ENCODE results near the gene MAP4. TPM values are rescaled to one million over a fixed set of nuclear protein-coding genes. Genes with fewer than 3 reads are reported as not detected.

MAP4 gene
- polyA plus RNA-seq, 4 donors: 30.0 to 74.2 (median 55.7) TPM

DNA sequence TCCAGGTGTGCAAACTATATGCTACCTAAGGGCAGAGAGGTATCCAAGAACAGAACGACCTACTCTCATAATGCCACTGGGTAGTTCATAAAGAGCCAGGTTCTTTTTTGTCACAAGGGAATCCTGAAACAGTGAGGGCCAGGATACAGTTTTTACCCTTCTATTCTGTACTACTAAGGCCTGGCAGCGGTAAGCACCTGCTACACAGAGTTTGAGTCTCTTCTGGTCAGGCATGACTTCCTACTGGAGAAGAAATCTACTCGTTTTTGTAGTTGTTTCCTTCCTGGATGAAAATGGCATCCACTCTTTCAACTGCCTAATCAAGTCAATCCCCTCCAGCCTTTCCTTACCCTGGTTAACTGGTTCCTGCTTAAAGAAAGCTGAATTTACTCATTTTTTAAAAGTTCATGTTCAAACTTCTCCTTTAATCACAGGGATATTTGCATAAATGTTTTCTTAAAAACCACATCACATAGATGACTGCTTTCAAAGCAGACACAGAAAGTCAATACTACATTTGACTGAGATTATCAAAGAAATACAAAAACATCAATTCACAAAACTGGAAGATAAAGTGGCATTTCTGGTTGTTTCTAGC lies 40.0 kb downstream of the MAP4 start:
- Histone ChIP-seq H3K4me1 (ENCODE audit: control insufficient read depth in 3 of 3, insufficient read depth in 2 of 3, low read depth in 1 of 3, low read length in 2 of 3) (no peaks in the 10 kb centered on the region), H3K9me3 (ENCODE audit: control insufficient read depth in 2 of 2, insufficient read depth in 1 of 2, low read depth in 1 of 2, low read length in 1 of 2) (no peaks in the 10 kb centered on the region), H3K27ac (ENCODE audit: low read depth in 1 of 3, low read length in 2 of 3) (no peak overlapping the region), H3K27me3 (ENCODE audit: control insufficient read depth in 3 of 3, insufficient read depth in 3 of 3, low read length in 3 of 3) (no peaks in the 10 kb centered on the region), H3K36me3 (ENCODE audit: control insufficient read depth in 3 of 3, insufficient read depth in 2 of 3, low read depth in 1 of 3, low read length in 3 of 3) (peaks cover 0 to 5% (median 1%) of the 10 kb centered on the region in 3 donors), H3K4me3 (ENCODE audit: low read depth in 1 of 3, low read length in 3 of 3) (no peak overlapping the region)
- WGBS, 3 donors: 77 to 80% (median 79%) methylated on average over 3 of the region's 3 CpGs
- no peak for FAIRE-seq
- no peak for DNase-seq

GRCh38 chr3:47974974-47975470 lies 41.2 kb downstream of the MAP4 start:
- Histone ChIP-seq H3K36me3 (ENCODE audit: control insufficient read depth in 3 of 3, insufficient read depth in 2 of 3, low read depth in 1 of 3, low read length in 3 of 3) (peaks cover 0 to 5% (median 1%) of the 10 kb centered on the region in 3 donors), H3K9me3 (ENCODE audit: control insufficient read depth in 2 of 2, insufficient read depth in 1 of 2, low read depth in 1 of 2, low read length in 1 of 2) (no peaks in the 10 kb centered on the region), H3K27ac (ENCODE audit: low read depth in 1 of 3, low read length in 2 of 3) (no peak overlapping the region), H3K27me3 (ENCODE audit: control insufficient read depth in 3 of 3, insufficient read depth in 3 of 3, low read length in 3 of 3) (no peaks in the 10 kb centered on the region), H3K4me3 (ENCODE audit: low read depth in 1 of 3, low read length in 3 of 3) (no peak overlapping the region), H3K4me1 (ENCODE audit: control insufficient read depth in 3 of 3, insufficient read depth in 2 of 3, low read depth in 1 of 3, low read length in 2 of 3) (no peaks in the 10 kb centered on the region)
- FAIRE-seq (no peak), DNase-seq (no peak)
- WGBS, 3 donors: 81 to 92% (median 89%) methylated on average over 4 of the region's 4 CpGs

- H3K4me1 ChIP-seq (ENCODE audit: control insufficient read depth in 3 of 3, insufficient read depth in 2 of 3, low read depth in 1 of 3, low read length in 2 of 3): no peaks in the 10 kb centered on the region
- WGBS, 3 donors: 80 to 95% (median 95%) methylated on average over 3 of the region's 3 CpGs
These were observed 45.1 kb downstream of the MAP4 start for GRCh38 chr3:47971081-47971480.

GRCh38 chr3:47964740-47965139 lies 51.5 kb downstream of the MAP4 start:
- H3K9me3 ChIP-seq (ENCODE audit: control insufficient read depth in 2 of 2, insufficient read depth in 1 of 2, low read depth in 1 of 2, low read length in 1 of 2): no peaks in the 10 kb centered on the region
- peaks cover 0 to 7% (median 0%) of the 10 kb centered on the region in 3 donors for H3K4me1 ChIP-seq (ENCODE audit: control insufficient read depth in 3 of 3, insufficient read depth in 2 of 3, low read depth in 1 of 3, low read length in 2 of 3)
- DNase-seq (no peak), FAIRE-seq (no peak)
- WGBS, 3 donors: 92 to 95% (median 94%) methylated on average over 4 of the region's 4 CpGs
- no peaks in the 10 kb centered on the region for H3K27me3 ChIP-seq (ENCODE audit: control insufficient read depth in 3 of 3, insufficient read depth in 3 of 3, low read length in 3 of 3)
- no peak overlapping the region for H3K27ac ChIP-seq (ENCODE audit: low read depth in 1 of 3, low read length in 2 of 3)
- no peak overlapping the region for H3K4me3 ChIP-seq (ENCODE audit: low read depth in 1 of 3, low read length in 3 of 3)
- H3K36me3 ChIP-seq (ENCODE audit: control insufficient read depth in 3 of 3, insufficient read depth in 2 of 3, low read depth in 1 of 3, low read length in 3 of 3): peaks cover 0 to 6% (median 0%) of the 10 kb centered on the region in 3 donors

More at GRCh38 chr3:47971081-47971480, 45.1 kb downstream of the MAP4 start:
- DNase-seq (no peak), FAIRE-seq (no peak)
- H3K27me3 ChIP-seq (ENCODE audit: control insufficient read depth in 3 of 3, insufficient read depth in 3 of 3, low read length in 3 of 3): no peaks in the 10 kb centered on the region
- H3K36me3 ChIP-seq (ENCODE audit: control insufficient read depth in 3 of 3, insufficient read depth in 2 of 3, low read depth in 1 of 3, low read length in 3 of 3): no peaks in the 10 kb centered on the region
- no peaks in the 10 kb centered on the region for H3K9me3 ChIP-seq (ENCODE audit: control insufficient read depth in 2 of 2, insufficient read depth in 1 of 2, low read depth in 1 of 2, low read length in 1 of 2)
- no peak overlapping the region for H3K27ac ChIP-seq (ENCODE audit: low read depth in 1 of 3, low read length in 2 of 3)
- no peak overlapping the region for H3K4me3 ChIP-seq (ENCODE audit: low read depth in 1 of 3, low read length in 3 of 3)

DNA sequence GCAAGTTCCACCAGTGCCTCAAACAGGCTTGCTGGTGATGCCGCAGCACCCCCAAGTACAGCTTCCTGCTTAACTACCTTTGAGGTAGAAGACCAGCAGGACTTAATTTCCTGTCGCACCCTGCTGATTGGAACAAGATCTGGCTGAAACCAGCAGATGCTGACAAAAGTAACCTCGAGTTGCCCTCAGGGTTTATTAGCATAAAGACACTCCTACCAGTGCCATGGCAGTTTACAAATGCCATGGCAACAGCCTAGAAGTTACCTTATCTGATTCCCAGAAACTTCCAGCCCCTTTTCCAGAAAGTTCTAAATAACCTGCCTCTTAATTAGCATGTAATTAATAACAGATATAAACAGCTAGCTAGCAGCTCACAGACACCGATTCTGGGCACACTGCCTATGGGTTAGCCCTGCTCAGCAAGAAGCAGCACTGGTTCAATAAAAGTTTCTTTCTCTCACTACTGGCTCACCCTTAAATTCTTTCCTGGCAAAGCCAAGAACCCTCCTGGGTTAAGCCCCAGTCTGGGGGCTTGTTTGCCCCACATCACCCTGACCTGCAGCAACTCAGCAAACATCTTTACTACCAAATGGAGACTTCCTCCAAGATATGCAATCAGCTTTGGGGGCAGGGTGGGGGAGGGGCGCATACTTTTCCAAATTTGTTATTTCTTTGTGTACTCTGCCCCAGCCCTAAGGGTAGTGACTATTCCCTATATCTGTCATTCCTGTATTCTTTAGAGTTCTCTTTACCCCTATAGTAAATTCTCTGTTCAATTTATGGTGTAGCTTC lies 54.2 kb downstream of the MAP4 start:
- 55 to 64% (median 59%) methylated on average over 5 of the region's 5 CpGs for WGBS, 3 donors
- Histone ChIP-seq H3K27ac (ENCODE audit: low read depth in 1 of 3, low read length in 2 of 3) (no peak overlapping the region), H3K4me1 (ENCODE audit: control insufficient read depth in 3 of 3, insufficient read depth in 2 of 3, low read depth in 1 of 3, low read length in 2 of 3) (peaks cover 0 to 7% (median 0%) of the 10 kb centered on the region in 3 donors), H3K9me3 (ENCODE audit: control insufficient read depth in 2 of 2, insufficient read depth in 1 of 2, low read depth in 1 of 2, low read length in 1 of 2) (no peaks in the 10 kb centered on the region), H3K27me3 (ENCODE audit: control insufficient read depth in 3 of 3, insufficient read depth in 3 of 3, low read length in 3 of 3) (no peaks in the 10 kb centered on the region), H3K36me3 (ENCODE audit: control insufficient read depth in 3 of 3, insufficient read depth in 2 of 3, low read depth in 1 of 3, low read length in 3 of 3) (peaks cover 0 to 6% (median 0%) of the 10 kb centered on the region in 3 donors), H3K4me3 (ENCODE audit: low read depth in 1 of 3, low read length in 3 of 3) (no peak overlapping the region)
- FAIRE-seq: no peak
- DNase-seq: peak in 1 of 2 donors; percentile 20

- Histone ChIP-seq H3K4me3 (ENCODE audit: low read depth in 1 of 3, low read length in 3 of 3) (no peak overlapping the region), H3K27ac (ENCODE audit: low read depth in 1 of 3, low read length in 2 of 3) (no peak overlapping the region), H3K36me3 (ENCODE audit: control insufficient read depth in 3 of 3, insufficient read depth in 2 of 3, low read depth in 1 of 3, low read length in 3 of 3) (peaks cover 0 to 6% (median 0%) of the 10 kb centered on the region in 3 donors), H3K4me1 (ENCODE audit: control insufficient read depth in 3 of 3, insufficient read depth in 2 of 3, low read depth in 1 of 3, low read length in 2 of 3) (peaks cover 0 to 7% (median 0%) of the 10 kb centered on the region in 3 donors), H3K9me3 (ENCODE audit: control insufficient read depth in 2 of 2, insufficient read depth in 1 of 2, low read depth in 1 of 2, low read length in 1 of 2) (no peaks in the 10 kb centered on the region), H3K27me3 (ENCODE audit: control insufficient read depth in 3 of 3, insufficient read depth in 3 of 3, low read length in 3 of 3) (no peaks in the 10 kb centered on the region)
- DNase-seq: no peak
- FAIRE-seq: no peak
- WGBS, 3 donors: 94 to 100% (median 98%) methylated on average over 1 of the region's 1 CpG
These were observed 55.2 kb downstream of the MAP4 start for GRCh38 chr3:47961036-47961435.

- Histone ChIP-seq H3K9me3 (ENCODE audit: control insufficient read depth in 2 of 2, insufficient read depth in 1 of 2, low read depth in 1 of 2, low read length in 1 of 2) (no peaks in the 10 kb centered on the region), H3K4me1 (ENCODE audit: control insufficient read depth in 3 of 3, insufficient read depth in 2 of 3, low read depth in 1 of 3, low read length in 2 of 3) (peaks cover 0 to under 1% (median 0%) of the 10 kb centered on the region in 3 donors), H3K4me3 (ENCODE audit: low read depth in 1 of 3, low read length in 3 of 3) (no peak overlapping the region), H3K36me3 (ENCODE audit: control insufficient read depth in 3 of 3, insufficient read depth in 2 of 3, low read depth in 1 of 3, low read length in 3 of 3) (peaks cover 0 to 8% (median 0%) of the 10 kb centered on the region in 3 donors), H3K27ac (ENCODE audit: low read depth in 1 of 3, low read length in 2 of 3) (no peak overlapping the region), H3K27me3 (ENCODE audit: control insufficient read depth in 3 of 3, insufficient read depth in 3 of 3, low read length in 3 of 3) (no peaks in the 10 kb centered on the region)
- DNase-seq (no peak), FAIRE-seq (no peak)
- 87 to 93% (median 91%) methylated on average over 1 of the region's 1 CpG for WGBS, 3 donors
These were observed 59.7 kb downstream of the MAP4 start for GRCh38 chr3:47956521-47956920.

- 22 to 70% (median 38%) methylated on average over 1 of the region's 1 CpG for WGBS, 3 donors
These were observed 61.6 kb downstream of the MAP4 start for GRCh38 chr3:47954567-47954966.

More at GRCh38 chr3:47954567-47954966, 61.6 kb downstream of the MAP4 start:
- Histone ChIP-seq H3K4me3 (ENCODE audit: low read depth in 1 of 3, low read length in 3 of 3) (no peak overlapping the region), H3K4me1 (ENCODE audit: control insufficient read depth in 3 of 3, insufficient read depth in 2 of 3, low read depth in 1 of 3, low read length in 2 of 3) (peaks cover 0 to 4% (median 4%) of the 10 kb centered on the region in 3 donors), H3K27ac (ENCODE audit: low read depth in 1 of 3, low read length in 2 of 3) (no peak overlapping the region), H3K27me3 (ENCODE audit: control insufficient read depth in 3 of 3, insufficient read depth in 3 of 3, low read length in 3 of 3) (no peaks in the 10 kb centered on the region), H3K36me3 (ENCODE audit: control insufficient read depth in 3 of 3, insufficient read depth in 2 of 3, low read depth in 1 of 3, low read length in 3 of 3) (peaks cover 0 to 5% (median 0%) of the 10 kb centered on the region in 3 donors), H3K9me3 (ENCODE audit: control insufficient read depth in 2 of 2, insufficient read depth in 1 of 2, low read depth in 1 of 2, low read length in 1 of 2) (no peaks in the 10 kb centered on the region)
- no peak for FAIRE-seq
- DNase-seq: no peak
